NOMO-1 treated with DMSO at 0.1 percent for 48 hours (cell line): ENCODE measurements around the gene FER.
"Not testable (repeated sequence)": the region's sequence is repeated elsewhere in the genome, so short reads cannot be mapped to it uniquely, and the experiment has no call there.

Source experiments
- DNase-seq: peaks from one replicate; lab custom pipeline; 2025; ENCODE audit not compliant: unreplicated experiment; lab: John Stamatoyannopoulos, UW

Gene FER

DNA sequence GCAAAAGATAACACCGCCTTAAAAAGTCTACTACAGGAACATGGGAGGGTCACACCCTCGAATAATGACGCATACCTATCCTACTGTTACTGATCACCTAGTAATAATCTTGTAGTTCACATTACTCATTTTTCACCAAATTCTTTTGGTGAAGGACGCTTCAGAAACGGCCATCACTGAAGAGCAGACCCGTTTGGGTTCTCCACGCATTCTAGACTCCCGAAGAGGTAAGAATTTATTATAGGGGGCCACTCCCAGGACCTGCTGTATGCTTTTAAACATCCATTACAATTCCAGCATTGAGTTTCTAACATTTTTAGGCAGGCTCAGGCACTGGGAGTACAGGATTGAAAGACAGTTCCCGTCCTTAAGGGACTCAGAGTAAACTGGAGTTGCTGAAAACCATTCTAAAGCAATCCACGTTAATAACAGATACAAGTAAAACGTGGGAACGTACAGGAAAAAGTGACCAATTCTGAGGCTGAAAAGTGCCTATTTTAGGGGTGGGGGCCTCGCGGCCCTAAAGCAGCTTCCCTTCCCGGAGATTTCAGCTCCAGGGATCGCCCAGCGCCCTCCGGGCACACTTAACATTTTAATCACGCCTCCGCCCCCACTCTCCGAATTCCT is at the start of gene FER:
Gene FER (plus strand): TSS at position 124 of the 627 bp plus-strand sequence. CDS start 50,286 bp downstream, outside the sequence.
- peak; percentile 37 for DNase-seq

- DNase-seq: not testable (repeated sequence)
Observed at GRCh38 chr5:108700388-108700787, 47.3 kb upstream of the FER start.

DNA sequence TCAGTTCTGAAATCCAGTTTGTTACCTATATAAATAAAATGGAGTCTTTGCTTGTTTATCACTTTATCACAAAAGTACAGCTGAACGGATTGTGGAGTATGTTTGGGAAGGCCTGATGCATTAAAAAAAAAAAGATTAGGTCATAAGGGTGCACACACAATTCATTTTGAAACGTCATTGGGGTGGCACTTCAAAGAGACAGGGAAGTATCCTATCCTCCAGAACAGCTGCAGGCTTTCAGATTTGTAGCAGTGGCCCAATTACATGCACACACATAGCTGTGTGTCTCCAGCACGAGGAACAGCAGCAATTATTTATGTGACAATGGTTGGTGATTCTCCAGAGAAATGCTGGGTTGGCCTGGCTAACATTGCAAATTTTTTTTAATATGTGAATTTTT is 46.8 kb upstream of the FER start:
- DNase-seq: no peak

DNA sequence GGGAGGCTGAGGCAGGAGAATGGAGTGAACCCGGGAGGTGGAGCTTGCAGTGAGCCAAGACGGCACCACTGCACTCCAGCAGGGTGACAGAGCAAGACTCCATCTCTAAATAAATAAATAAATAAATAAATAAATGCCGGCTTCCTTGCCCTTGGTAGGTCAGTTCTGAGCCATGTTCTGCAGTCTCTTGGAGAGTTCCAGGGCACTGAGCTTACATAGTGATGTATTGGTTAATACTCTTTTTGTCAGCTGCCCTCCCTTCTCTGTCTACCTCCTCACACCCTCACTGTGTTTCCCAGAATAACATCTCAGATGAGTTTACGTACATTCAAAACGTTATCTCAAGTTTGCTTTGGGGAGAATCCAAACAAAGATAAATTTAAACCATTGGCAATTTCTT is 45.2 kb upstream of the FER start:
- no peak for DNase-seq

GRCh38 chr5:108703313-108703712 is 44.4 kb upstream of the FER start:
- no peak for DNase-seq

DNA sequence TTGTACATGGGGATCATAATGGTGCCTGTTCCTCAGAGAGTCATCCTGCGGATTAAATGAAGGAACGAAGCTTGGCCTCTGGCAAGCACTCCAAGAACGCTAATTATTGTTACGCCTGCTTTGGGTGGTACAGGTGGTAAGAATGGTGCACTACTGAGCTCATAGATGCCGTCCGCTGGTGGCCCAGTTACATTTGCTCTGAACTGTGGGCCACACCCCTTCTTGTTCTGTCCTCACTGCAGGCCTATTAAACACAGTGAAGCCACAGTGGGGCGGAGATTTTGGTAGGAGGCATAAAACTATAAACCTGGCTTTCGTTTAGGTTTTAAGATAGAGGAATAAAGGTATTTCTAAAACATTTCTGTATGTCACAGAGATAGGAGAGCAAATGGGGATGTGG is 40.6 kb upstream of the FER start:
- DNase-seq: no peak

GRCh38 chr5:108711898-108712297 is 35.8 kb upstream of the FER start:
- no peak for DNase-seq

DNA sequence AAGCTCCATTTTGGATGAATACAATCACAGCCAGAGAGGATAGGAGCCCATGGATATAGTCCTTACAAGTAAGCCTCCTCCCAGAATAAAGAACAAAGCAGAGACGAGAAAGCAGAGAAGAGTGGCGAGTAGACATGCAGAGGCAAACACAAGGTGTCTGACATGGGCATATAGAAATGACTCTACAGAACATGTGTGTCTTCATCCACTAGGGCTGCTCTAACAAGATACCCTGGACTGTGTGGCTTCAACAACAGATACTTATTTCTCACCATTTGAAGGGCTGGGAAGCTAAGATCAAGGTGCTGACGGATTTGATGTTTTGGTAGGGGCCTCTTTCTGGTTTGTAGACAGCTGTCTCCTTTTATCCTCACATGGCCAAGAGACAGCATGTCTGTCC is 32.3 kb upstream of the FER start:
- DNase-seq: no peak

GRCh38 chr5:108720391-108720790 is 27.3 kb upstream of the FER start:
- DNase-seq: peak; percentile 37

DNA sequence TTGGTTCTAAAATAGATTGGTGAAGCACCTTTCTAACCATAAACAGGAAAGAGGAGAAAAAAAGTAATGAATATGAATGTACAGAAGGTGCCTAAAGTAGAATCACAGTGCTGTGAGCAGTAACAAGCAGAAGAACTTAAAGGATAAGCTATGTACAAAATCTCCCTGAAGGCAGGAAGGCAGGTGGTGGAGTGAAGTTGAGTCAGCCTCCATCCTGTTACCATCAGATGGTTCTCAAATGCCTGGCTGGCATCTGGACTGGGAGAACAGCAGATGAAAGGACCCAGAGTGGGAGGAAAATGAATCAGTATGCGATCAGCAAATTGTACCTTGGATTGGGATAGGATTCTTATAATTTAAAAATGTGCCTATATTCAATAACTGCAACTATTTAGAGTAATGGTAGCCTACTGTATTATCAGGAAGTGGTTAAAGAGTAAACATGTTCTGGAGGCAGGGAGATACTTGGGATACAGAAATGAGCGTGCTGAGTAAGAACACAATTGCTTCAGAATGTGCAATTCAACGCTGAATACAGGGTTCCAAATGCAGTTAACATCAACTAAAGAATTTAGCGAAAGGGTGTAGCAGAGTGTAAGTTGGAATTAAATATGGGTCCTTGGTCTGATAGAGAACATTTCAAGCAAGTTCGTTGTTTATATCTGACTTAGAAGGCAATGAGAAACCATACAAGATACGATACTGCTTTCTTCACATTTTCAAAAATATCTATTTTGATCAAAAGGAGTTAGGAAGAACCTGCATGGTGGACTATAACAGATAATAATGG is 21.1 kb upstream of the FER start:
- no peak for DNase-seq

- DNase-seq: peak; percentile 64
Observed at GRCh38 chr5:108727236-108727650, 20.5 kb upstream of the FER start.

GRCh38 chr5:108727651-108728565 is 19.8 kb upstream of the FER start:
- peak; percentile 93 for DNase-seq

- DNase-seq: peak; percentile 60
Observed at GRCh38 chr5:108728566-108729241, 19.0 kb upstream of the FER start.

- no peak for DNase-seq
Observed at GRCh38 chr5:108729242-108729615, 18.5 kb upstream of the FER start.

GRCh38 chr5:108730617-108731340 is 16.9 kb upstream of the FER start:
- peak; percentile 88 for DNase-seq

DNA sequence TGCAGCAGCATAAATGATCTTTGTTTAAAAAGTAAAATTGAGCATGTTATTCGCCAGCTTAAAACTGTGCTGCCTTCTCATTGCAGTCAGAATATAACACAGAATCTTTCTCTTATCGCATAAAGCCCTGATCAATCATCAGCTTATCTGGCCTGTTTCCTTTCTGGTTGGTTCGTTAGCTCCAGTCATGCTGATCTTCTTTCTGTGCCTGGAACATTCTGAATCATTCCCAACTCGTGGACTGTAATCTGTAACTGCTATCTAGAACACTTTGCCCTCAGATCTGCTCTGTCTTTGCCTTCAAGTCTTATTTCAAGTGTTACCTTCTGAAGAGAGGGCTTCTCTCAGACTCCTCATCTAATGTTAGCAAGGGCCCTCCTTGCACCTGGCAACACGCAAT is 11.9 kb upstream of the FER start:
- no peak for DNase-seq

DNA sequence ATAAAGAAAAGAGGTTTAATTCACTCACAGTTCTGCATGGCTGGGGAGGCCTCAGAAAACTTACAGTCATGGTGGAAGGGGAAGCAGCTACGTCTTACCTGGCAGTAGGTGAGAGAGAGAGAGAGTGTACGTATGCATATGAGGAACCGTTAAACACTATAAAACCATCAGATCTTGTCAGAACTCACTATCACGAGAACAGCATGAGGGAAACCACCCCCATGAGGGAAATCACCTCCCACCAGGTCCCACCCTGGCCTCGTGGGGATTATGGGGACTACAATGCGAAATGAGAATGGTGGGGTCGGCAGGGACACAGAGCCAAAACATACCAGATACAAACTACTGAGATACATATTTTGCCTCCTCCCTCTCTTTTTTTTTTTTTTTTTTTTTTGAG is 10.8 kb upstream of the FER start:
- no peak for DNase-seq

GRCh38 chr5:108739376-108739775 is 8.3 kb upstream of the FER start:
- DNase-seq: no peak

- no peak for DNase-seq
Observed at GRCh38 chr5:108739906-108740305, 7.8 kb upstream of the FER start.

- no peak for DNase-seq
Observed at GRCh38 chr5:108743319-108743718, 4.4 kb upstream of the FER start.
